NCI-H1105 treated with DMSO at 0.1 percent for 48 hours (cell line): ENCODE data around the gene AGO1.
A peak's percentile ranks its signal among the peaks of the same experiment; 100 is the strongest.

ENCODE experiments used
- DNase-seq: peaks from one replicate; lab custom pipeline; 2025; lab: John Stamatoyannopoulos, UW

AGO1 gene

GRCh38 chr1:35882945-35883634 lies at the start of gene AGO1:
AGO1 (plus strand) TSS chr1:35883209; CDS start chr1:35883422, 213 bp downstream.
- DNase-seq, result peak; percentile 92

- no peak for DNase-seq
These were observed 49.6 kb upstream of the AGO1 start for GRCh38 chr1:35833395-35833794.

- no peak for DNase-seq
These were observed 48.8 kb upstream of the AGO1 start for GRCh38 chr1:35834218-35834617.

- DNase-seq, result peak; percentile 67
These were observed 47.6 kb upstream of the AGO1 start for GRCh38 chr1:35835398-35835797.

- DNase-seq, result no peak
These were observed 46.3 kb upstream of the AGO1 start for GRCh38 chr1:35836734-35837133.

GRCh38 chr1:35838693-35839245 lies 44.2 kb upstream of the AGO1 start:
- DNase-seq, result no peak

- no peak for DNase-seq
These were observed 38.2 kb upstream of the AGO1 start for GRCh38 chr1:35844826-35845225.

GRCh38 chr1:35845766-35846165 lies 37.2 kb upstream of the AGO1 start:
- no peak for DNase-seq

GRCh38 chr1:35847935-35848565 lies 35.0 kb upstream of the AGO1 start:
- no peak for DNase-seq

GRCh38 chr1:35850051-35850450 lies 33.0 kb upstream of the AGO1 start:
- DNase-seq, result no peak

- DNase-seq, result no peak
These were observed 32.3 kb upstream of the AGO1 start for GRCh38 chr1:35850716-35851115.

GRCh38 chr1:35851132-35851869 lies 31.7 kb upstream of the AGO1 start:
- no peak for DNase-seq

- DNase-seq, result no peak
These were observed 30.8 kb upstream of the AGO1 start for GRCh38 chr1:35852241-35852640.

GRCh38 chr1:35854989-35855700 lies 27.9 kb upstream of the AGO1 start:
- no peak for DNase-seq

- no peak for DNase-seq
These were observed 26.0 kb upstream of the AGO1 start for GRCh38 chr1:35856964-35857363.

GRCh38 chr1:35857830-35858229 lies 25.2 kb upstream of the AGO1 start:
- DNase-seq, result no peak

- DNase-seq, result no peak
These were observed 22.3 kb upstream of the AGO1 start for GRCh38 chr1:35860696-35861095.

GRCh38 chr1:35863136-35863535 lies 19.9 kb upstream of the AGO1 start:
- no peak for DNase-seq

GRCh38 chr1:35863881-35864625 lies 19.0 kb upstream of the AGO1 start:
- no peak for DNase-seq

GRCh38 chr1:35864813-35865212 lies 18.2 kb upstream of the AGO1 start:
- DNase-seq, result no peak

- DNase-seq, result no peak
These were observed 16.0 kb upstream of the AGO1 start for GRCh38 chr1:35866991-35867390.
